ENCODE results near the gene MAPKAP1. TPM values are rescaled to one million over a fixed set of nuclear protein-coding genes. Genes with fewer than 3 reads are reported as not detected.

The MAPKAP1 gene
- total RNA-seq, 4 donors from 2014 or later = 76.5 to 141 (median 87.5) TPM

GRCh38 chr9:125486152-125486508 lies 220.9 kb downstream of the MAPKAP1 start:
- H3K27me3 ChIP-seq = no peaks in the 10 kb centered on the region
- TF ChIP-seq POLR2A (IDR thresholded peaks at IDR 0.05) = no peak
- WGBS, 2 donors (ENCODE audit: low coverage in 1 of 2) = 73 to 76% methylated on average over 2 to 3 of the region's 3 CpGs
- no peaks in the 10 kb centered on the region for H3K9me3 ChIP-seq
- peak overlapping the region in 3 of 4 donors; percentile 71 to 81 (median 75) for H3K27ac ChIP-seq
- H3K4me1 ChIP-seq = peaks cover 0 to 47% (median 23%) of the 10 kb centered on the region in 3 donors
- ATAC-seq = no peak
- H3K36me3 ChIP-seq = peaks cover 0 to 7% of the 10 kb centered on the region in 2 donors
- no peak overlapping the region for H3K4me3 ChIP-seq

DNA sequence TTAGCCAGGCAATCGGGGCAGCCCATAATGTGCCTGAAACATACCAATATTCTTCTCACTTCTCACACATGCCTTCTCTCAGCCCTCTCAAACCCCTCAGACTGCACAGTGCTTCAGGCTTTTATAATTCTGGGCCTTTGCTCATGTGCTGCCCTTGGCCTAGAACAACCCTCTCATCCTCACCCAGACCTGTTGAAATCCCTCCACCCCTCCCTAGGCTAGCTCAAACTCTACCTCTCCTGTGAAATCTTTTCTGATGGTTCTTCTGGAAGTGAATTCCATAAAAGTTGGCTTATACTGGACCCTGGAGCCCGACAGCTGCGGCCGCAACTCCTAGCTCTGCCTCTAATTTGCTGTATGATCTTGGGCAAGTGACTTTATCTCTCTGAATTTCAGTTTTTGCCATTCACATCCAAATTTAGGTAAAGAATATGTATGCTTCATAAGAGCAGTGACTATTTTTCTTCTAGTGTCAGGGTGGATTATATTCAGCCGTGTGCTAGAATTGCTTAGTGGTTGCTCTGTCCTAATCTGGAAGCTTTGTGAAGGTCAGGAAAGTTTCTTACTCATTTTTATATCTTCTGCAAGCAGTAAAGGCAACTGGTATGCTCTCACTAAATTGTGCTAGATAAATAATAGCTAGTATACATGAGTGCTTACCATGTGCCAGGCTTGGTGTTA lies 221.4 kb downstream of the MAPKAP1 start:
- H3K4me1 ChIP-seq = peaks cover 0 to 47% (median 23%) of the 10 kb centered on the region in 3 donors
- H3K9me3 ChIP-seq = no peaks in the 10 kb centered on the region
- peak overlapping the region; percentile 5 to 81 (median 73) for H3K27ac ChIP-seq
- TF ChIP-seq POLR2A (IDR thresholded peaks at IDR 0.05) (no peak), EP300 (IDR thresholded peaks at IDR 0.05) (no peak), CTCF (IDR thresholded peaks at IDR 0.05) (no peak), POLR2AphosphoS5 (IDR thresholded peaks at IDR 0.05) (no peak)
- ATAC-seq = no peak
- H3K27me3 ChIP-seq = no peaks in the 10 kb centered on the region
- WGBS, 2 donors (ENCODE audit: low coverage in 1 of 2) = 65 to 73% methylated on average over 2 to 5 of the region's 5 CpGs
- no peak overlapping the region for H3K4me3 ChIP-seq
- H3K36me3 ChIP-seq = peaks cover 0 to 11% of the 10 kb centered on the region in 2 donors

DNA sequence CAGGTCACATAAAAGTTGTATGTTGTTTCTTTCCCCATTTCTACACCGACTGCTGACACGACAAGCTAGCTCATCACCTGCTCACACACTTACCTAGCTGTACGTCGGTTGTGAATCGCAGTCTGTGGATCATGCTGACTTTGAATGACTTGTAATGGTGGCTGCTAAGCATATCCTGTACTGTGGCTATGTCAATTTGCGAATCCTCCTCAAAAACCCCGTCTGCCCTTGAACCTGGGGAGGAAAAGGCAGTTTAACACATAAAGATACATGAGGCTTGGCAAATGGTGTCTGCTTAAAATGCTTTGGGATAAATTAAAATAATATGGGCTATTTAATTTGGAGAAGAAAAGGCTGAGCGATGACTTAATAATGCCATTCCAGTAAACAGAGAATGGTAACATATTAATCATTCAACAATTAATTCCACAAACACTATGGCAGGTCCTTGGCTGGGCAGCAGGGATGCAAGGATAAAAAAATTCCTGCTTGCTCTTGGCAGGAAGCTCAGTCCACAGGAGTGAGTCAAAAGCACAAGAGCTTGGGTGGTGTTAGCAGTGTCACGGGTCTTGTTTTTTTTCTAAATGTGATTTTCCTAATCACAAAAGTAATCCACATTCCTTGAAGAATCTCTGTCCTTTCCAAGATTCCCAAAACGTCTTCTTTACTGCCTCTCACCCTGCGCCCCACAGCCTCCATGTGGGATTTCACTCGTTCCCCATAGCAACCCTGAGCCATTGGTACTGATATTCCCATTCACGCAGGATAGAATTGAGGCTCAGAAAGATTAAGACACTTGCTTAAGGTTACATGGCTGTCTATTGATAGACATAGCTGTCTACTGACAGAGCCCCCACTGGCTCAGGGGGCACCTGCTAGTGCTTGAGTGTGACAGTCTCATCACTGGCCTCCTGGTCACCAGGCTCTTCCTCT lies 222.4 kb downstream of the MAPKAP1 start:
- no peaks in the 10 kb centered on the region for H3K9me3 ChIP-seq
- peaks cover 0 to 18% of the 10 kb centered on the region in 2 donors for H3K36me3 ChIP-seq
- 13 to 27% methylated on average over 12 to 13 of the region's 13 CpGs for WGBS, 2 donors (ENCODE audit: low coverage in 1 of 2)
- H3K4me3 ChIP-seq = no peak overlapping the region
- TF ChIP-seq POLR2AphosphoS5 (IDR thresholded peaks at IDR 0.05) (peak; percentile 89), POLR2A (IDR thresholded peaks at IDR 0.05) (no peak)
- H3K4me1 ChIP-seq = peaks cover 0 to 47% (median 23%) of the 10 kb centered on the region in 3 donors
- peak; percentile 90 for ATAC-seq
- peak overlapping the region; percentile 9 to 81 (median 73) for H3K27ac ChIP-seq
- H3K27me3 ChIP-seq = no peaks in the 10 kb centered on the region

DNA sequence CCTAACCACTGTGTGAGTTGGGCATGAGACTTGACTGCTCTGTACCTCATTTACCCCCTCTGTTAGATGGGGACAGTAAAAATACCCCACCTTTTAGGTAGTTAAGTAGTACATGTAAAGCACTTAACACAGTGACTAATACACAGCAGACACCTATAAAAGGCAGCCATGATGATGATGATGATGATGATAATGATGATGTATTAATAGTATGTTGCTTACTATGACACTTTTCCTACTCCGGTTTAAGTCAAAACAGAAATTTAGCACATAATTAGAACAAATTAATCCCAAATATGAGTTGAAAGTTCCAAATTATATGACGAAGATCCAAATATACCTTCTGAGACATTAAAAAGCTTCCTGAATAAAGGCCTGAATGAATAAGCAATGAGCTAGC lies 223.3 kb downstream of the MAPKAP1 start:
- TF ChIP-seq POLR2A (IDR thresholded peaks at IDR 0.05) (no peak), CTCF (IDR thresholded peaks at IDR 0.05) (no peak), EP300 (IDR thresholded peaks at IDR 0.05) (no peak), POLR2AphosphoS5 (IDR thresholded peaks at IDR 0.05) (no peak)
- WGBS, 2 donors (ENCODE audit: low coverage in 1 of 2) = 35 to 62% methylated on average over 2 of the region's 2 CpGs
- Histone ChIP-seq H3K36me3 (peaks cover 0 to 19% of the 10 kb centered on the region in 2 donors), H3K4me1 (peaks cover 0 to 47% (median 23%) of the 10 kb centered on the region in 3 donors), H3K27ac (peak overlapping the region in 2 of 4 donors; percentile 71 to 75), H3K27me3 (no peaks in the 10 kb centered on the region), H3K4me3 (no peak overlapping the region), H3K9me3 (no peaks in the 10 kb centered on the region)
- ATAC-seq = no peak

- peaks cover 0 to 43% of the 10 kb centered on the region in 2 donors for H3K36me3 ChIP-seq
- H3K4me1 ChIP-seq = peaks cover 0 to 25% (median 3%) of the 10 kb centered on the region in 3 donors
- no peaks in the 10 kb centered on the region for H3K9me3 ChIP-seq
- WGBS, 2 donors (ENCODE audit: low coverage in 1 of 2) = 91 to 96% methylated on average over 6 to 7 of the region's 7 CpGs
- no peak overlapping the region for H3K27ac ChIP-seq
- TF ChIP-seq POLR2AphosphoS5 (IDR thresholded peaks at IDR 0.05) = no peak
- TF ChIP-seq EP300 (IDR thresholded peaks at IDR 0.05) = no peak
- no peak for TF ChIP-seq POLR2A (IDR thresholded peaks at IDR 0.05)
- no peak for TF ChIP-seq CTCF (IDR thresholded peaks at IDR 0.05)
- no peaks in the 10 kb centered on the region for H3K27me3 ChIP-seq
- H3K4me3 ChIP-seq = no peak overlapping the region
- ATAC-seq = no peak
These were observed 227.0 kb downstream of the MAPKAP1 start for GRCh38 chr9:125479846-125480615.

Measured in gastroesophageal sphincter (tissue), 4 donors.